NCI-H510A (cell line): Measurements from ENCODE around the gene ZNF177.
A peak's percentile ranks its signal among the peaks of the same experiment; 100 is the strongest.
"Not testable (repeated sequence)": the region's sequence is repeated elsewhere in the genome, so short reads cannot be mapped to it uniquely, and the experiment has no call there.

Source experiments
- DNase-seq: peaks from one replicate; lab custom pipeline; 2025; lab: John Stamatoyannopoulos, UW

ZNF177 gene

DNA sequence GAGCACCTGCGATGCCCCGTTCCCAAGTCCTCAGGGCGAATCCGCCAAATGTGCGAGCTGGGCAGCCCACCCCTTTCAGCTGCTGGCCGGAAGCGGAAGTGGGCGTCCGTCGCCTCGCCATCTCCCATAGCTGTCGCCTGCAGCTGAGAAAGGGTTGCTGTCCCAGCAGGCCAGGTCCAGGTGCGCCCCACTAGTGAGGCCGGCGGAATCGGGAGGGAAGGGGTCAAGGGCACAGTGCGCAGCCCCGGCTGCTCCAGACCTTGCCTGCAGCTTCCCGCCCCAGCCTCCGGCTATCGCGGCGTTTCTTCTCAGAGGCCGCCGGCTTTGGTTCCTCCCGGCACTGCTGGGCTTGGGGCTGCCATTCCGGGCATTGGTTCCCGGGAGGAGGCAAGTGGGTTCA lies at the start of gene ZNF177:
TSS of gene ZNF177 (plus strand) at position 109 of the 400 bp plus-strand sequence. CDS start 15,299 bp downstream, outside the sequence.
- no peak for DNase-seq

DNA sequence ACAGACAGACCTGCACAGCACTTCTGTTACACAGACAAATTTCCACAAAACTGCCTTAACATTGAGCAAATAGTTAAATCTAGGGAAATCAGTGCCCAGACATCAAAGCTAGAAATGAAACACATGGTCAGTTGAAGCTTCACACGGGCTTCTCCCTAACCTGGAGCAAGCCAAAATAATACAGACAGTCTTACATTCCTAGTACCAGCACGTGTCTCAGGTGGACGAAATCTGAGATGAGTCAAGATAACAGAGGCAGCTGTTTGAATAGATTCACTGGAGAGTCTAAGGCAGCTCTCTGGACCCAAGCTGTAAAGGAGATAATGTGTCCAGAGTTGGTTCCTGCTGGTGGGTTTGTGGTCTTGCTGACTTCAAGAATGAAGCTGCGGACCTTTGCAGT lies 49.1 kb upstream of the ZNF177 start:
- no peak for DNase-seq

DNA sequence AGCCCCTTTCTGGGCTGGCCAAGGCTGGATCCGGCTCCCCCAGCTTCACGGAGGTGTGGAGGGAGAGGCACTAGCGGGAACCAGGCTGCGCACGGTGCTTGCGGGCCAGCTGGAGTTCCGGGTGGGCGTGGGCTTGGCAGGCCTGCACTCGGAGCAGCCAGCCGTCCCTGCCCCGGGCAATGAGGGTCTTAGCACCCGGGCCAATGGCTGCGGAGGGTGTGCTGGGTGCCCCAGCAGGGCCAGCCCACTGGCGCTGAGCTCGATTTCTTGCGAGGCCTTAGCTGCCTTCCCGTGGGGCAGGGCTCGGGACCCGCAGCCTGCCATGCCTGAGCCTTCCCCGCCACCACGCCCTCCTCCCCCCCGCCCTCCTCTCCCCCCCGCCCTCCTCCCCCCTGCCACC lies 41.5 kb upstream of the ZNF177 start:
- DNase-seq, result no peak

DNA sequence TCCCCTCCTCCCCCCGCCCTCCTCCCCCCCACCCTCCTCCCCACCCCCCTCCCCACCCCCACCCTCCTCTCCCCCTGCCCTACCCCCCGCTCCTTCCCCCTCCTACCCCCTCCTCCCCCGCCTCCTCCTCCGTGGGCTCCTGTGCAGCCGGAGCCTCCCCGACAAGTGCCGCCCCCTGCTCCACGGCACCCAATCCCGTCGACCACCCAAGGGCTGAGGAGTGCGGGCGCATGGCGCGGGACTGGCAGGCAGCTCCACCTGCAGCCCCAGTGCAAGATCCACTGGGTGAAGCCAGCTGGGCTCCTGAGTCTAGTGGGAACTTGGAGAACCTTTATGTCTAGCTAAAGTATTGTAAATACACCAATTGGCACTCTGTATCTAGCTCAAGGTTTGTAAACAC lies 41.1 kb upstream of the ZNF177 start:
- DNase-seq, result not testable (repeated sequence)

DNA sequence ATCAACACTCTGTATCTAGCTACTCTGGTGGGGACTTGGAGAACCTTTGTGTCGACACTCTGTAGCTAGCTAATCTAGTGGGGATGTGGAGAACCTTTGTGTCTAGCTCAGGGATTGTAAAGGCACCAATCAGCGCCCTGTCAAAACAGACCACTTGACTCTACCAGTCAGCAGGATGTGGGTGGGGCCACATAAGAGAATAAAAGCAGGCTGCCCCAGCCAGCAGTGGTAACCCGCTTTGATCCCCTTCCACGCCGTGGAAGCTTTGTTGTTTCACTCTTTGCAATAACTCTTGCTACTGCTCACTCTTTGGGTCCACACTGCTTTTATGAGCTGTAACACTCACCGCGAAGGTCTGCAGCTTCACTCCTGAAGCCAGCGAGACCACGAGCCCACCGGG lies 40.6 kb upstream of the ZNF177 start:
- not testable (repeated sequence) for DNase-seq

DNA sequence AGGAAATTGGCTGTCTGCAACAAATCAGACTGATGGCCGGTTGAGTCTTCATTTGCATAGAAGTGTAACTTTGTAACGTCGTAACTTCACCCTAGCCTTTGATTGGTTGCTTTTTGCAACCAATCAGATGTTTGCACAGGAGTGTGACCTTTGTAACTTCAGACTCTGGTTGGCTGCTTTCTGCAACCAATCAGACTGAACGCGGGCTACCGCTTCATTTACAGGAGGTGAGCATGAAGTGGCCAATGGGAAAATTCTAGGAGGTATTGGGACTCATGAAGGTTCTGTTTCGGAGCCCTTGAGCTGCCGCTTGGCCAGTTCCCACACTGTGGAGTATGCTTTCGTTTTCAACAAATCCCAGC lies 39.3 kb upstream of the ZNF177 start:
- DNase-seq, result peak; percentile 66

DNA sequence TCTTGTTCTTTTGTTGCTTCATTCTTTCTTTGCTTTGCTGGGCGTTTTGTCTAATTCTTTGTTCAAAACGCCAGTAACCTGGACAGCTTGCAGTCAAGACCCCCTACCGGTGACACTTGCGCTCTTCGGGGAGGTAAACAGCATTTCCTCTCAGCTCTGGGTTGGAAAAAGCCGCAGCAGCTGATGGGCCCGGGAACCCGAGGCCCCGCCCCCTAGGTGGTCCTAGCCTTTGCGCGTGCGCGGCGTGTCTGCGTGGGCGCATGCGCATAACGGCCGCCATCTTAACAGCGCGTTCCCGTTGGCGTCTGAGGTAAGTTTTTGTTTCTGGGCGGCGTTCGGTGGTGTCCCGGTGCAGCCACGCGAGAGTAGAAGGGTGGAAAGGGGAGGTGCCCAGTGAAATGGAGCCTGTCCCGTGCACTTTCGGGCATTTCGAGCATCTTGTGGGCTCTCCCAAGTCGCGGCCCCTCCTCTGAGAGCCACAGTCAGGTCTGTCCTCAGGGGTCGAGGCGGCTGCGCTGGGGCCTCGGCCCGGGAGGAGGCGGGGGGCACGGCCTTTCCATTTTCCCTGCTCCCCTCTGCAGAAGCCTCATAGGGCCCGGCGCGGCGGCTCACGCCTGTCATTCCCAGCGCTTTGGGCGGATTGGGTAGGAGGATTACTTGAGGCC lies 38.8 kb upstream of the ZNF177 start, which contains the start of gene ZNF559:
TSS of gene ZNF559 (plus strand) at position 261 of the 665 bp plus-strand sequence. CDS start 14,371 bp downstream, outside the sequence.
- peak; percentile 86 for DNase-seq

DNA sequence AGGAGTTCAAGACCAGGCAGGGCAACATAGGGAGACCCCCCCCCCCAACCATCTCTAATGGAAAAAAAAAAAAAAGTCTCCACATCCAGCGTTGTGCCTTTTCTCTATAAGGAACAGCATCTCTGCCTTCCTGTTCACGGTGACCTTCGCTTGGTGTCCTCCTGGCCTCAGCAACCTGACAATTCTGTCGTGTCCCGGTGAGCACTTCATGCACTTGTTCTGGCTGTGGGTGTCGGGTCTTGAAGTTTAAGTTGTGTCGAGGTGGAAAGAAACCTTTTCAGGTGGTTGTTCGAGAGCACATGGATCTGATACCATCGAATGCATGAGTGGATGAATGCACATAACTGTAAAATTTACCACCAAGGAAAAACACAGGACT lies 38.2 kb upstream of the ZNF177 start:
- no peak for DNase-seq

DNA sequence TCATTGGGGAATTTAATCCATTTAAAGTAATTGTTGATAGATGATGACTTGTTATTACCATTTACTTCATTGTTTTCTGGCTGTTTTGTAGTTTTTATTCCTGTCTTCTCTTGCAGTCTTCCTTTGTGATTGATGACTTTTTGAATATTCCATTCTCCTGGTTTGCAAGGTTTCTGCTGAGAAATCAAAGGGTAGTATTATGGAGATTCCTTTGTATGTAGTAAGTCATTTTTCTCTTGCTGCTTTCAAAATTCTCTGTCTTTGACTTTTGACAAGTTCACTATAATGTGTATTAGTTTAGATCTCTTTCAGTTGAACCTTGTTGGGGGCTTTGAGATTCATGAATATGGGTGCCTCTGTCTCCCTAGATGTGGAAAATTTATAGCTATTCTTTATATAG lies 32.8 kb upstream of the ZNF177 start:
- no peak for DNase-seq

DNA sequence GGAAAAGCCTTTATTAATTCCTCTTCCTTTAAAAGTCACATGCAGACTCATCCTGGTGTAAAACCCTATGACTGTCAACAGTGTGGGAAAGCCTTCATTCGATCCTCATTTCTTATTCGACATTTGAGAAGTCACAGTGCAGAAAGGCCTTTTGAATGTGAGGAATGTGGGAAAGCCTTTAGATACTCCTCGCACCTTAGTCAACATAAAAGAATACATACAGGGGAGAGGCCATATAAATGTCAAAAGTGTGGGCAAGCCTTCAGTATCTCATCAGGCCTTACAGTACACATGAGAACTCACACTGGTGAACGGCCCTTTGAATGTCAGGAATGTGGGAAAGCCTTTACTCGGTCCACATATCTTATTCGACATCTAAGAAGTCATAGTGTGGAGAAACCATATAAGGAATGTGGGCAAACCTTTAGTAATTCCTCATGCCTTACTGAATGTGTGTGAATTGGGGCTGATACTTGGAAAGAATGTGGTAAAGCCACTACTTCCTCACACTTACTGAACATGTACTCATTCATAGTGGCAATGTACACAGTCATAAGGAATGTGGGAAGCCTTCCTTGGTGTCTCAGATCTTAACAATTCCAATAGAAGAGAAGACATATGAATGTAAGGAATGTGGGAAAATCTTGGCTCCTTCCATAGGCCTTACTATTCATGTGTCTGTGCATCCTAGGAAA lies 20.1 kb upstream of the ZNF177 start:
- DNase-seq, result no peak

DNA sequence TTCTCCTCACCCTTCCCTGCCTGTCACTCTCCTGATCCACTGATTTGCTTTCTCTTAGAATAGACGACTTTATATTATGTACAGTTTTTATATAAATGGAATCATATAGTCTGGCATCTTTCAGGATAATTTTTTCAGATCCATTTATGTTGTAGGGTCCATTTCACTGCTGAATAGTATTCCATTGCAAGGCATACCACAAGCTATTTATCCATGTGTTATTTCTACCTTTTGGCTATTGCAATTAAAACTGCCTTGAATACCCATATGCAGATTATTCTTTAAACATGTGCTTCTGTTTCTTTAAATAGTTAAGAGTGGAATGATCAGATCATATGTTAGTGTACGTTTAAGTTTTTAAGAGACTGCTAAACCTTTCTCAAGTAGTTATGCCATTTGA lies 17.8 kb upstream of the ZNF177 start:
- DNase-seq, result no peak

DNA sequence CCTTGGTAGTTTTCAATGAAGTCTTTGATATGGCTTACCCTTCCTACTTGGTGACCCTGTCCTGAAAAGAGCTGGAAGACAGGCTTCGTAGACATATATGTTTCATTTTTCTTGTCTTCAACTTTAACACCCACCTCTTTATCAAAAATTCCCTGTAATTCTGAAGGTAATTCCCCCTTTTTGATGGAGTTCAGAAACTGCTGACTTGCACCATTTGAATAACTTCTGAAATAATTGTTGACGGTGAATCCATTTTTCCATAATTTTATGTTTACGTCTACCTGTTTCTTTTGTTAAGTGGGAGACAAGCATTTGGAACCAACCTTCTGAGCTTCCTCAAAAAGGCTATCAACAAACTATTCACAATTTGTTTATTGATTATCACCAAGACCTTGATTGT lies 14.6 kb upstream of the ZNF177 start:
- DNase-seq, result no peak

DNA sequence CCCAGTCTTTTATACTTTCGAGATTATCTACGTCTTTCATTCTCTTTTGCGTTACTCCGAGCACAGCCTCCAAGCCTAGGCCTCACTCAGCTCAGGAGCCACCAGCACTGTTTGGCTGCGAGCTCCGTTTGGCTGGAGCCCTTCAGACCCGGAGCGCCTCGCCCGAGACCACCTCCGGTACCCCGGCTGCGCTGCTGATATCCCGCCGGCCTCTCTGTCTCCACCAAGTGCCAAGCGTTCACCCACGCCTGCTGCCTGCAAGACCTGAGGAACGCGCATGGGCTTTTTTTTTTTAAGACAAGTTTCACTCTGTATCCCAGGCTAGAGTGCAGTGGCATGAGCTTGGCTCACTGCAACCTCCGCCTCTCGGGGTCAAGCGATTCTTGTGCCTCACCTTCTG lies 14.1 kb upstream of the ZNF177 start:
- no peak for DNase-seq

DNA sequence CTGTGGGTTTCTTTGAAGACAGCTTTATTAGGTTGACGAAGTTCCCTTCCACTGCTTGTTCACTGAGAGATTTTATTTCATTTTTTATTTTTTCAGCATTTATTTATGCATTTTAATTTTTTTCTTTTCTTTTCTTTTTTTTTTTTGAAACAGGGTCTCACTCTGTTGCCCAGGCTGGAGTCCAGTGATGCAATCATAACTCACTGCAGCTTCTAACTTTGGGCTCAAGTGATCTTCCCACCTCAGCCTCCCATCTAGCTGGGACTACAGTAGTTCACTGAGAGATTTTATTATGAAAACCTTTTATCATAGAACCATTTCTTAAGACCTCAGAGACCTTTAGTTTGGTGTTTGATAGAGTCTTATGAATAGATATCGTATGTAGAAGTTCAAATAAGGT lies 10.3 kb upstream of the ZNF177 start:
- DNase-seq, result no peak

DNA sequence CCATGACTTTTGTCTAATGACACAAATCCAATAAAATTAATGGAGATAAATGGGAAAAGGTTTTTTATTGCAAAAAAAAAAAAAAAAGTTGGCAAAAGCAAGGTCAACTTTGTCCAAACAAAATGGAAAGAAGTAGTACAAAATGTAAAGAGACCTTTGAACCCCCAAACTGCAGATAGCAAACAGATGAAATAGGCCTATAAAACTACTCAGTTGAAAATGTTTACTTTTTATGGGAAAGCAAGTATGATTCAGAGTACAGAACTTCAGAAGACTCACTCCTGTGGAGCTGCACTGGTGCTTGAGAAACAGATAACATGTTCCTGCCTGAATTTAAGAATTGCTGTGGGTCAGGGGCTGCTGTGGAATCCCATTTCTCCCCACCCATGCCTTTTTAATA lies 9.8 kb upstream of the ZNF177 start:
- DNase-seq, result no peak

DNA sequence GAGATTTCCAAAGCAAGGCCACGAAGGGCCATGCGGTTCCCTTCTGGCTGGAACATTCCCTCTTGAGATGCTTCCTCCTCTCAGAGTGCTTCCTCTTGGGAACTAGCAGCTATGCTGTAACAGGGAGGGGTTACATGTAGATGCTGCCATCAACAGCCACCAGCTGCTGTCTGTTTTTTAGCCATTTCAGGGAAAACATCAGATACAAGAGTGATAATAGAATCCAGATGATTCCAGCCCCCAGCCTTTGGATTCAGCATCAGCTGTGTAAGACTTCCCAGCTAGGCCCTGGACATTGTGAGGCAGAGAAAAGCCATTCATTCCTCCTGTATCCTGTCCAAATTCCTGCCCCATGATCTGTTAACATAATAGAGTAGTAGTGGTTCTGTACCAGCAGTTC lies 8.2 kb upstream of the ZNF177 start:
- DNase-seq, result no peak

DNA sequence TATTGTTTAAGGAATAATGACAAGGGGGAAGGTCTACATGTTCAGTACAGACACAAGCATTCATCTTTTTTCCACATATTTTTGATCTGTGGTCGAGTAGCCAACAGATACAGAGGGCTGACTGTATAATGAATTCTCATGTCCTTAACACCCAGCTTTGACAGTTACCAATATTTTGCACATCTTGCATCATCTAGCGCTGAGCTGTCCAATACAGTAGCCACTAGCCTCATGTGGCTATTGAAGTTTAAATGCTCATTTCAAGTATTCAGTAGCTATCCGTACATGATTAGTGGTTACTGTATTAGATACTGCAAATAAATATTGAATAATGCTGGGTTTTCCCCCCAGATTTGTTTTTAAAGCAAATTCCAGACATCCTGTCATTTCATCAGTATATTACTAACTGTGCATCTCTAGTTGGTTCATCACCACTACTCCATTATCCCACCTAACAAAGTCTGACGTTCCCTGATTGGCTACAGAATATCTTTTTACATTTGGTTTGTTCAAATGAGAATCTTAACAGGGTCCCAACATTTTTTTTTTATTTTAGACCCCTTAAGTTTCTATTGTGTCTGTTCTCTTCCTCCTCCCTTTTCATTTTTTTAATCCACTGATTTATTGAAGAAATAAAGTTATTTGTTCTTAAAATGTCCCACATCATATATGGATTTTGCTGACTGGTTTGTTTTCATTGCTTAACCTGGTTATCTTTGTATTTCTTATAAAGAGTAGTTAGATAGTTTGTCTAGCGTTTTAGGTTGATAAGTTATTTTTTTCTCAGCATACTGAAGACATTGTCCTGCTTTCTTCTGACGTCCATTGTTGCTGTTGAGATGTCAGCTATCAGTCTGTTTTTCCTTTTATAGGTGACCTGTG lies 8.2 kb downstream of the ZNF177 start:
- no peak for DNase-seq

DNA sequence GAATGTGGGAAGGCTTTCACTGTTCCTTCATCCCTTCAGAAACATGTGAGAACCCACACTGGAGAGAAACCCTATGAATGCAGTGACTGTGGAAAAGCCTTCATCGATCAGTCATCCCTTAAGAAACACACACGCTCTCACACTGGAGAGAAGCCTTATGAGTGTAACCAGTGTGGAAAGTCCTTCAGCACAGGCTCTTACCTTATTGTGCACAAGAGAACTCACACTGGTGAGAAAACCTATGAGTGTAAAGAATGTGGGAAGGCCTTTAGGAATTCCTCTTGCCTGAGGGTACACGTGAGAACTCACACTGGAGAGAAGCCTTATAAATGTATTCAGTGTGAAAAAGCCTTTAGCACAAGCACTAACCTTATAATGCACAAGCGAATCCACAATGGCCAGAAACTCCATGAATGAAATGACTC lies 18.6 kb downstream of the ZNF177 start:
- no peak for DNase-seq

DNA sequence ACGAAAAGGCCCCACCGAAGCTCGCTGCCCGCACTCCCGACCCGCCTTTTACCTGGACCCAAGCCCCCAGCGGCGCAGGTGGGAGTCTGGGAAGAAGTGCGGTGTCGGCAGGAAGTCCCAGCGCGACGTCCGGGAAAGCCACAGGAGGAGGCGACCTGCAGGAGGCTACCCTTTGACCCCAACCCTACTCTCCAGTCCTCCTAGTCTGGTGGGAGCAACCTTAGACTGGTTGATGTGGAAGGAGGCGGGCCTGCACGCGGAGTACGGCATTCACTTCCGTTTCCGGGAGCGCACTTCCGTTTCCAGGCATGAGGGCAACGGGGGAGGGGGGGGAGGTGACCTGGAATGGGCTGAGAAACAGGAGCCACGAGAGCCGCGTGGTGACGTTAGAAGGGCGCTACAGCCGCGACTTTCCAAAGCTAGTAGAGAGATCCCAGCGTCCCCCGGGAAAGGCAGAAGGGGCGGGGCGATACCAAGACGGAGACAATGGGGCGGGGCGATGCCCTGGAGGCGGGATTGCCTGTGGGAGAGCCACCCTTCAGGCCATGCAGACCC lies 44.1 kb downstream of the ZNF177 start:
- DNase-seq, result no peak

DNA sequence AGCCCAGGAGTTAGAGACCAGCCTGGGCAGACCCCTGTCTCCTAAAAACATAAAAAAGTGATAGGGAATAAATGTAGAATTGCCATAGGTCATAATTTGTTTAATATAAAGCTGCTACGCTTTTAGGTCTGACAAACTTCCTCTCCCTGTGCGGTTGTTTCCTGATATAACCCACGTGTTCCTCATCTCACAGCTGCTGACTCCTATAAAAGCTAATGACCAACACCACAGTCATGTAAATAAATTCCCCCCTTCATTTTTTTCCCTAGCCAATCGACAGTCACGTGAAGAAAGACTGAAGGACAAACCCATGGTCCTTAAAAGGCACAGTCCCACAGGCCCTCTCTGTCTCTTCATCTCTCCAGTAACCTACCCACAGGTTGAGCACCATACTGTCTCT lies 45.0 kb downstream of the ZNF177 start:
- no peak for DNase-seq

DNA sequence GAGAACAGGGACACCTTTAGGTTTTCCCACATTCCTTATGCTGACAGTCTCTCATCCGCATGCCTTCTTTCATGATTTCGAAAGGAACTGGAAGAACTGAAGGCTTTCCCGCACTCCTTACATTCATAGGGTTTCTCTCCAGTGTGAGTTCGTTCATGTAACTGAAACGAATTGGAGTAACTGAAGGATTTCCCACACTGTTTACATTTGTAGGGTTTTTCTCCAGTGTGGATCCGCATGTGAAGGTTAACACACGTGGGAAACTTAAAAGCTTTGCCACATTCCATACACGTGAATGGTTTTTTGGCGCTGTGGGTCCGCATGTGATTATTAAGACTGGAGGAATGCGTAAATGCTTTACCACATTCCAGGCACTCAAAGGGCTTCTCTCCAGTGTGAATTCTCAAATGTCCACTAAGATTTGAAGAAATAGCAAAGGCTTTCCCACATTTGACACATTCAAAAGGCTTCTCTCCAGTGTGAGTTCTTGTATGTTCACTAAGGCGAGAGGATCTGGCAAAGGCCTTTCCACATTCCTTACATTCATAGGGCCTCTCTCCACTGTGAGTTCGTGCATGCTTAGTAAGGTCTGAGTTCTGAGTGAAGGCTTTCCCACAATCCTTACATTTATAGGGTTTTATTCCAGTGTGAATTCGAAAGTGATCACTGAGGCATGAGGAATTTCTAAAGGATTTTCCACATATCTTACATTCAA lies 50.6 kb downstream of the ZNF177 start:
- DNase-seq, result no peak

DNA sequence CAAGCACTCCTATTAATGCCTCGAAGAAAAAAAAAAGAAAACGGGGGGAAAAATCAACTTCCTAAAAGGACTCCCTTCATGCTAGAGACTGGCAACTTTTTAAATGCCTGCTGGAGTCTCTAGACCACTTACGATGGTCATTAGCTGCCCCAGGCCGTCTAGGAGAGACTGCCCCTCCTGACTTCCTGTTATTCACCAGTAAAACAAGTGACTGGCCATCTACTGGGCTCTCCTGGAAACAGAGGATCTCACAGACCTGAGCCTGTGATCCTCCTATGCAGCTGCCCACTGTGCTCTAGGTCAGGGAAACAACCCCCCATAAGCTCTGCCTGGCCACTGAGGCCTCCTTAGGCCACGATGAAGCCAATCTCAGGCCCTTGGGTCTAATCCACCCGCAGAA lies 65.1 kb downstream of the ZNF177 start:
- no peak for DNase-seq
